HL-60 (cell line): ENCODE data around the gene SLC5A11.

ENCODE experiments used
- CTCF ChIP-seq: IDR thresholded peaks from one replicate; pipeline ENCODE4 v1.5.1; 2011; ENCODE audit warnings: low read length, control low read depth, inconsistent platforms; ENCODE audit not compliant: insufficient read depth
- GABPA ChIP-seq: IDR thresholded peaks from 2 replicates; pipeline ENCODE4 v1.6.1; 2012; ENCODE audit warnings: low read depth

- TF ChIP-seq CTCF (no peak), GABPA (no peak)
Measured at GRCh38 chr16:24858219-24859041, 12.7 kb downstream of the SLC5A11 start.
